ENCODE measurements around the gene RGS9.

The RGS9 gene

DNA sequence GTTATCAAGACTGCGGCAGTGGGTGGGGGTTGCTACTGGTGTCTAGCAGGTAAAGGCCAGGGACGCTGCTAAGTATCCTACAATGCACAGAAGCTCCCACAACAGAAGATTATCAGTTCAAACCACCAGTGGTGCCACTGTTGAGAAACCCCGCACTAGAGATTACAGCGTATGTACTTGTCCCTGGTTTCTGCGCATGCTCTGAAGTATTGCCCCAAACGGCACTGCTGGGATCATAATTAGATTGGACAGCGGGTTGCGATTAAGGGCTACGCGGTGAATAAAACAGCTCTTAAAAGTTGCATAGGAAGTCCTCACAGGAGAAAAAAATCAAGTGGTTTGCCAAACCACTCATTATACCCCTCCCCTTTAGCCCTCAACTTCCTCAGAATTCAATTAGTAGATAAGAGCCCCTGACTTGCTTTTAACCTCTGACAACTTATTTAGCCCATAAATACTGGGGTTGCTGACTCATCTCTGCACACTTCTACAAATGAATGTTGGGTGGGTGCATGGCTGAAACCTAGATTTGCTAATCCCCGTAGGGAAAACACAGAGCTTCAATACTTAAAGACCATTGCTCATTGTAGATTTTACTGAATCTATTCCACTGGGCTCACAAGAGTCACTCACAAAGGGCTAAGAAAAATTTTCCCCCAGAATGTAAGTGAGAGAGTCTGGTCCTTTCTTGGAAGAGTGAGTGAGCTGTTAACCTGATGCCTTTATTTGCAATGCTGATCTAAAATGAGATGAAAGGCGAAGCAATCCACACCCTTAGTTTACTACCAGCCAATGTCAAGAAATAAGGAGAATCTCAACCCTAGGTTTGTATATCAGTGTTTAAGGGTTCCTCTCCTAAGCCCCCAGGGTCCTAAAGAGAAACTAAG, 91.8 kb downstream of the RGS9 start:
- Histone ChIP-seq H3K4me1 (ENCODE audit: control insufficient read depth in 1 of 2, insufficient read depth in 2 of 2, low read length in 2 of 2) (peaks cover 8 to 17% of the 10 kb centered on the region in 2 donors), H3K27ac (ENCODE audit: low read depth, low read length) (no peak overlapping the region), H3K4me3 (ENCODE audit: low read depth in 1 of 2, low read length in 2 of 2) (no peak overlapping the region), H3K9ac (ENCODE audit: low read depth in 1 of 2, low read length in 2 of 2) (no peak overlapping the region), H3K36me3 (ENCODE audit: control insufficient read depth in 1 of 2, insufficient read depth in 2 of 2, low read length in 2 of 2) (no peaks in the 10 kb centered on the region), H3K9me3 (ENCODE audit: control insufficient read depth in 1 of 2, low read length in 2 of 2) (no peaks in the 10 kb centered on the region), H3K27me3 (ENCODE audit: control insufficient read depth in 1 of 2, insufficient read depth in 2 of 2, low read length in 2 of 2) (peaks cover 0 to 4% of the 10 kb centered on the region in 2 donors)

DNA sequence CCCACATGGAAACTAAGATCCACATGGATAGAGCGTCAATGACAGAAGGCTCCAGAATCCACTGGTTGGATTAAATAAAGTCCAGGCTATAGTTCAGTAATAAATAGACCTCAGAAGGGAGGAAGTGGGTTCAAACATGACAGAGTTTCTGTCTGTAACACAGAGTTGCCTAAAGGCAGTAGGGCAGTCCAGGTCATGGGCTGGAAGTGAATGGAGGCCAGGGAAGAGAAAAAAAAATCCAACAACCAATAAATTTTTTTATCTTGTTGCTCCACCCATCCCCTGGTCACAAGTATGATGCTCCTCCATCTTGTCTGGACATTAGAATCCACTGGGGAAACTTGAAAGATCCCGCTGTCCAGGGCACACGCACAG, 92.4 kb downstream of the RGS9 start:
- Histone ChIP-seq H3K36me3 (ENCODE audit: control insufficient read depth in 1 of 2, insufficient read depth in 2 of 2, low read length in 2 of 2) (no peaks in the 10 kb centered on the region), H3K9ac (ENCODE audit: low read depth in 1 of 2, low read length in 2 of 2) (no peak overlapping the region), H3K9me3 (ENCODE audit: control insufficient read depth in 1 of 2, low read length in 2 of 2) (no peaks in the 10 kb centered on the region), H3K4me3 (ENCODE audit: low read depth in 1 of 2, low read length in 2 of 2) (no peak overlapping the region), H3K27ac (ENCODE audit: low read depth, low read length) (no peak overlapping the region), H3K27me3 (ENCODE audit: control insufficient read depth in 1 of 2, insufficient read depth in 2 of 2, low read length in 2 of 2) (peaks cover 0 to 4% of the 10 kb centered on the region in 2 donors), H3K4me1 (ENCODE audit: control insufficient read depth in 1 of 2, insufficient read depth in 2 of 2, low read length in 2 of 2) (peaks cover 8 to 17% of the 10 kb centered on the region in 2 donors)

GRCh38 chr17:65230040-65230439, 92.9 kb downstream of the RGS9 start:
- H3K4me3 ChIP-seq (ENCODE audit: low read depth in 1 of 2, low read length in 2 of 2): no peak overlapping the region
- H3K9me3 ChIP-seq (ENCODE audit: control insufficient read depth in 1 of 2, low read length in 2 of 2): no peaks in the 10 kb centered on the region
- H3K4me1 ChIP-seq (ENCODE audit: control insufficient read depth in 1 of 2, insufficient read depth in 2 of 2, low read length in 2 of 2): peaks cover 8 to 17% of the 10 kb centered on the region in 2 donors
- H3K27ac ChIP-seq (ENCODE audit: low read depth, low read length): no peak overlapping the region
- H3K9ac ChIP-seq (ENCODE audit: low read depth in 1 of 2, low read length in 2 of 2): no peak overlapping the region
- H3K27me3 ChIP-seq (ENCODE audit: control insufficient read depth in 1 of 2, insufficient read depth in 2 of 2, low read length in 2 of 2): peaks cover 0 to 4% of the 10 kb centered on the region in 2 donors
- no peaks in the 10 kb centered on the region for H3K36me3 ChIP-seq (ENCODE audit: control insufficient read depth in 1 of 2, insufficient read depth in 2 of 2, low read length in 2 of 2)

- H3K36me3 ChIP-seq (ENCODE audit: control insufficient read depth in 1 of 2, insufficient read depth in 2 of 2, low read length in 2 of 2): no peaks in the 10 kb centered on the region
- no peak overlapping the region for H3K4me3 ChIP-seq (ENCODE audit: low read depth in 1 of 2, low read length in 2 of 2)
Measured at GRCh38 chr17:65231086-65231485, 93.9 kb downstream of the RGS9 start.

DNA sequence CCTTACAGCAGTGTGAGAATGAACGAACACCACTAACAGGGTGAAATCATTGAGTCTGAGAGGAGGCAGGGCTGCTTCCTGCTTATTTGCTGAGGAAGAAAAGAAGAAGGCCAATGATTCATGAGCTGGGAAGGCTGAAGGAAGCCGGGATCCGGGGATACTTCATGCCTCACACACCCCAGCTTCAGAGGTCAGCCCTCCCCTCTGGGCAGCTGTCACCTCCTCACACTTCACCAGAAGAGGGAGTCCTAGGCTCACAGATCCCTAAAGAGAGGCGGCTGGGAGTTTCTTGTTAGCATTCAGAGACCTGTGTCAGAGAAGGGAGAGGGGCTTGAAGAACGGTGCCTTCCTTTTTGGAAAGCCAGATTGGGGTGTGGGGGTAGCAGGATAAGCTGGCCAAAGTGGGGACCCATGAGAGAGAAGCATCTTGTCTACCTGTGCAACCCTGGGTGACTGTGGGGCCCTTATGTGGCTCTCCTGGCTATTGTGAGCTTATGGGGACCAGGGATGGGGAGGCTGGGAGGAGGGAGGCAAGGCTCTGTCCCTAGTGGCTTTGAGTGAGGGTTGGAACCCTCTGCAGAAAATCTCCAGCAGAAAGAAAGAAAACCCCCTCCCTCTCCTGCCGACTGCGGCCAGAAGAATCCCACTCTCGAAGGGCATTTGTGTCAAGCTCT, 94.6 kb downstream of the RGS9 start:
- no peak overlapping the region for H3K27ac ChIP-seq (ENCODE audit: low read depth, low read length)
- H3K9me3 ChIP-seq (ENCODE audit: control insufficient read depth in 1 of 2, low read length in 2 of 2): no peaks in the 10 kb centered on the region
- H3K9ac ChIP-seq (ENCODE audit: low read depth in 1 of 2, low read length in 2 of 2): no peak overlapping the region
- peaks cover 0 to 4% of the 10 kb centered on the region in 2 donors for H3K27me3 ChIP-seq (ENCODE audit: control insufficient read depth in 1 of 2, insufficient read depth in 2 of 2, low read length in 2 of 2)
- H3K4me1 ChIP-seq (ENCODE audit: control insufficient read depth in 1 of 2, insufficient read depth in 2 of 2, low read length in 2 of 2): peaks cover 8 to 17% of the 10 kb centered on the region in 2 donors
- H3K4me3 ChIP-seq (ENCODE audit: low read depth in 1 of 2, low read length in 2 of 2): no peak overlapping the region
- H3K36me3 ChIP-seq (ENCODE audit: control insufficient read depth in 1 of 2, insufficient read depth in 2 of 2, low read length in 2 of 2): no peaks in the 10 kb centered on the region

More at GRCh38 chr17:65231086-65231485, 93.9 kb downstream of the RGS9 start:
- no peaks in the 10 kb centered on the region for H3K9me3 ChIP-seq (ENCODE audit: control insufficient read depth in 1 of 2, low read length in 2 of 2)
- no peak overlapping the region for H3K9ac ChIP-seq (ENCODE audit: low read depth in 1 of 2, low read length in 2 of 2)
- no peak overlapping the region for H3K27ac ChIP-seq (ENCODE audit: low read depth, low read length)
- peaks cover 0 to 4% of the 10 kb centered on the region in 2 donors for H3K27me3 ChIP-seq (ENCODE audit: control insufficient read depth in 1 of 2, insufficient read depth in 2 of 2, low read length in 2 of 2)
- peaks cover 8 to 17% of the 10 kb centered on the region in 2 donors for H3K4me1 ChIP-seq (ENCODE audit: control insufficient read depth in 1 of 2, insufficient read depth in 2 of 2, low read length in 2 of 2)

DNA sequence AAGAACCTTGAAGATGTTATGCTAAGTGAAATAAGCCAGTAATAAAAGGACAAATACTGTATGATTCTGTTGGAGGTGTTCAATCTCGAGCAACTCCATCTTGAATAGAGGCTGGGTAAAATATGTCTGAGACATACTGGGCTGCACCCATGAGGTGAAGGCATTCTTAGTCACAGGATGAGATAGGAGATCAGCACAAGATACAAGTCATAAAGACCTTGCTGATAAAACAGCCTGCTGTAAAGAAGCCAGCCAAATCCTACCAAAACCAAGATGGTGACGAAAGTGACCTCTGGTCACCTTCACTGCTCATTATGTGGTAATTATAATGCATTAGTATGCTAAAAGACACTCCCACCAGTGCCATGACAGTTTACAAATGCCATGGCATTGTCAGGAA, 98.1 kb downstream of the RGS9 start:
- Histone ChIP-seq H3K36me3 (ENCODE audit: control insufficient read depth in 1 of 2, insufficient read depth in 2 of 2, low read length in 2 of 2) (no peaks in the 10 kb centered on the region), H3K27ac (ENCODE audit: low read depth, low read length) (no peak overlapping the region), H3K9ac (ENCODE audit: low read depth in 1 of 2, low read length in 2 of 2) (no peak overlapping the region), H3K4me3 (ENCODE audit: low read depth in 1 of 2, low read length in 2 of 2) (no peak overlapping the region), H3K27me3 (ENCODE audit: control insufficient read depth in 1 of 2, insufficient read depth in 2 of 2, low read length in 2 of 2) (peaks cover 0 to 4% of the 10 kb centered on the region in 2 donors), H3K9me3 (ENCODE audit: control insufficient read depth in 1 of 2, low read length in 2 of 2) (no peaks in the 10 kb centered on the region), H3K4me1 (ENCODE audit: control insufficient read depth in 1 of 2, insufficient read depth in 2 of 2, low read length in 2 of 2) (no peaks in the 10 kb centered on the region)

- Histone ChIP-seq H3K4me1 (ENCODE audit: control insufficient read depth in 1 of 2, insufficient read depth in 2 of 2, low read length in 2 of 2) (no peaks in the 10 kb centered on the region), H3K9me3 (ENCODE audit: control insufficient read depth in 1 of 2, low read length in 2 of 2) (no peaks in the 10 kb centered on the region), H3K27me3 (ENCODE audit: control insufficient read depth in 1 of 2, insufficient read depth in 2 of 2, low read length in 2 of 2) (peaks cover 0 to 4% of the 10 kb centered on the region in 2 donors), H3K27ac (ENCODE audit: low read depth, low read length) (no peak overlapping the region), H3K9ac (ENCODE audit: low read depth in 1 of 2, low read length in 2 of 2) (no peak overlapping the region), H3K36me3 (ENCODE audit: control insufficient read depth in 1 of 2, insufficient read depth in 2 of 2, low read length in 2 of 2) (no peaks in the 10 kb centered on the region), H3K4me3 (ENCODE audit: low read depth in 1 of 2, low read length in 2 of 2) (no peak overlapping the region)
Measured at GRCh38 chr17:65236321-65236720, 99.2 kb downstream of the RGS9 start.

- H3K36me3 ChIP-seq (ENCODE audit: control insufficient read depth in 1 of 2, insufficient read depth in 2 of 2, low read length in 2 of 2): no peaks in the 10 kb centered on the region
- H3K27me3 ChIP-seq (ENCODE audit: control insufficient read depth in 1 of 2, insufficient read depth in 2 of 2, low read length in 2 of 2): peaks cover 0 to 8% of the 10 kb centered on the region in 2 donors
- no peaks in the 10 kb centered on the region for H3K4me1 ChIP-seq (ENCODE audit: control insufficient read depth in 1 of 2, insufficient read depth in 2 of 2, low read length in 2 of 2)
- H3K9ac ChIP-seq (ENCODE audit: low read depth in 1 of 2, low read length in 2 of 2): no peak overlapping the region
- H3K27ac ChIP-seq (ENCODE audit: low read depth, low read length): no peak overlapping the region
- no peak overlapping the region for H3K4me3 ChIP-seq (ENCODE audit: low read depth in 1 of 2, low read length in 2 of 2)
- H3K9me3 ChIP-seq (ENCODE audit: control insufficient read depth in 1 of 2, low read length in 2 of 2): no peaks in the 10 kb centered on the region
Measured at GRCh38 chr17:65243838-65244625, 106.9 kb downstream of the RGS9 start.

DNA sequence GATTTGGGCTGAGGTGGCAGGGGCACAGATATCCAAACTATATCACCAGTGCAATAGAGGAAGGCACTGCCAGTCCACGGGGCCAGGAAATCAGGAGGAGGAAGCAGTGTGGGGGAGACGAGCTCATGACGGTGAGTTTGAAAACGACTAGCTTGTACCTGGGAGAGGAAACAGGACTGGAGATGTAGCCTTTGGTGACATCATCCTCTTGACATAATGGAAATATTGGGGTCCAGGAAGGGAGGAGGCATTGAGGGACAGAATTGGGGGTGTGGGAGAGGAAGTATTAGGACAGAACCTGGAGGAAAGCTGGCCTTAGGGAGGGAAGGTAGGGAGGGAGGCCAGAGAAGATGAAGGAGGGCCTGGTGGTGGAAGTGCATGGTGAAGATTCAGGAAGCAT, 109.1 kb downstream of the RGS9 start:
- Histone ChIP-seq H3K9ac (ENCODE audit: low read depth in 1 of 2, low read length in 2 of 2) (no peak overlapping the region), H3K9me3 (ENCODE audit: control insufficient read depth in 1 of 2, low read length in 2 of 2) (no peaks in the 10 kb centered on the region), H3K27me3 (ENCODE audit: control insufficient read depth in 1 of 2, insufficient read depth in 2 of 2, low read length in 2 of 2) (peaks cover 4 to 12% of the 10 kb centered on the region in 2 donors), H3K4me3 (ENCODE audit: low read depth in 1 of 2, low read length in 2 of 2) (no peak overlapping the region), H3K27ac (ENCODE audit: low read depth, low read length) (no peak overlapping the region), H3K36me3 (ENCODE audit: control insufficient read depth in 1 of 2, insufficient read depth in 2 of 2, low read length in 2 of 2) (no peaks in the 10 kb centered on the region), H3K4me1 (ENCODE audit: control insufficient read depth in 1 of 2, insufficient read depth in 2 of 2, low read length in 2 of 2) (no peaks in the 10 kb centered on the region)

GRCh38 chr17:65249774-65250173, 112.6 kb downstream of the RGS9 start:
- no peak overlapping the region for H3K4me3 ChIP-seq (ENCODE audit: low read depth in 1 of 2, low read length in 2 of 2)
- H3K36me3 ChIP-seq (ENCODE audit: control insufficient read depth in 1 of 2, insufficient read depth in 2 of 2, low read length in 2 of 2): no peaks in the 10 kb centered on the region
- H3K9me3 ChIP-seq (ENCODE audit: control insufficient read depth in 1 of 2, low read length in 2 of 2): no peaks in the 10 kb centered on the region
- no peaks in the 10 kb centered on the region for H3K4me1 ChIP-seq (ENCODE audit: control insufficient read depth in 1 of 2, insufficient read depth in 2 of 2, low read length in 2 of 2)
- peaks cover 4 to 10% of the 10 kb centered on the region in 2 donors for H3K27me3 ChIP-seq (ENCODE audit: control insufficient read depth in 1 of 2, insufficient read depth in 2 of 2, low read length in 2 of 2)
- H3K27ac ChIP-seq (ENCODE audit: low read depth, low read length): no peak overlapping the region
- no peak overlapping the region for H3K9ac ChIP-seq (ENCODE audit: low read depth in 1 of 2, low read length in 2 of 2)
